ENCODE data around the gene OR1D5.
"Not testable (repeated sequence)": the region's sequence is repeated elsewhere in the genome, so short reads cannot be mapped to it uniquely, and the experiment has no call there.

OR1D5 gene

GRCh38 chr17:3063507-3063906, at the start of gene OR1D5:
Gene OR1D5 (minus strand): TSS chr17:3063607. CDS start chr17:3063607, 0 bp downstream.
- DNase-seq; intact Hi-C loops (cut with DNase I): not testable (repeated sequence)

- intact Hi-C loops (cut with DNase I) = no loop called here
- no peak for DNase-seq
Observed at GRCh38 chr17:3104322-3104721, 40.9 kb upstream of the OR1D5 start, which contains the start of gene OR1D2. Gene OR1D2 (minus strand): TSS chr17:3104422. CDS start chr17:3092996, 11,426 bp downstream.

- DNase-seq = peak in 1 of 42 donors; percentile 2
- intact Hi-C loops (cut with DNase I) = not testable (repeated sequence)
Observed at GRCh38 chr17:3073850-3074249, 10.4 kb upstream of the OR1D5 start.

- intact Hi-C loops (cut with DNase I) = not testable (repeated sequence)
- DNase-seq = peak in 7 of 42 donors; percentile 4 to 19 (median 7)
Observed at GRCh38 chr17:3065192-3065591, 1.8 kb upstream of the OR1D5 start.

- DNase-seq; intact Hi-C loops (cut with DNase I): not testable (repeated sequence)
Observed at GRCh38 chr17:3062824-3063377, 506 bp downstream of the OR1D5 start.

- intact Hi-C loops (cut with DNase I); DNase-seq: not testable (repeated sequence)
Observed at GRCh38 chr17:3054868-3055267, 8.5 kb downstream of the OR1D5 start.

- peak in 2 of 42 donors; percentile 30 to 32 for DNase-seq
- intact Hi-C loops (cut with DNase I) = loop anchor here (10.0 kb wide), 1 partner anchor 615 kb away; the partner anchor contains the start of genes EMC6 and TAX1BP3
Observed at GRCh38 chr17:3049705-3050295, 13.6 kb downstream of the OR1D5 start.

GRCh38 chr17:3048727-3049471, 14.5 kb downstream of the OR1D5 start:
- intact Hi-C loops (cut with DNase I) = loop anchor here (10.0 kb wide), 1 partner anchor 616 kb away; the partner anchor contains the start of genes EMC6 and TAX1BP3

GRCh38 chr17:3046753-3047152, 16.7 kb downstream of the OR1D5 start:
- peak in 1 of 42 donors; percentile 4 for DNase-seq
- intact Hi-C loops (cut with DNase I) = loop anchor here (10.0 kb wide), 1 partner anchor 618 kb away; the partner anchor contains the start of genes EMC6 and TAX1BP3

More at GRCh38 chr17:3048727-3049471, 14.5 kb downstream of the OR1D5 start:
- peak; percentile 95 to 100 (median 99) for DNase-seq

- intact Hi-C loops (cut with DNase I) = loop anchor here (10.0 kb wide), 1 partner anchor 621 kb away; the partner anchor contains the start of genes EMC6 and TAX1BP3
- DNase-seq = peak in 2 of 42 donors; percentile 7 to 17
Observed at GRCh38 chr17:3043737-3044365, 19.6 kb downstream of the OR1D5 start.

- intact Hi-C loops (cut with DNase I) = loop anchor here (10.0 kb wide), 1 partner anchor 624 kb away; the partner anchor contains the start of genes EMC6 and TAX1BP3
- peak in 2 of 42 donors; percentile 8 to 28 for DNase-seq
Observed at GRCh38 chr17:3040882-3041281, 22.5 kb downstream of the OR1D5 start.

- intact Hi-C loops (cut with DNase I) = loop anchor here (10.0 kb wide), 1 partner anchor 625 kb away; the partner anchor contains the start of genes EMC6 and TAX1BP3
- DNase-seq = peak in 1 of 42 donors; percentile 21
Observed at GRCh38 chr17:3039736-3040135, 23.7 kb downstream of the OR1D5 start.

GRCh38 chr17:3038941-3039340, 24.5 kb downstream of the OR1D5 start:
- intact Hi-C loops (cut with DNase I) = no loop called here
- peak in 4 of 42 donors; percentile 6 to 26 (median 12) for DNase-seq

GRCh38 chr17:3037259-3037658, 26.1 kb downstream of the OR1D5 start:
- intact Hi-C loops (cut with DNase I) = no loop called here
- DNase-seq = peak in 2 of 42 donors; percentile 5 to 25

- DNase-seq = peak in 3 of 42 donors; percentile 8 to 13 (median 12)
- intact Hi-C loops (cut with DNase I) = no loop called here
Observed at GRCh38 chr17:3036800-3037199, 26.6 kb downstream of the OR1D5 start.

GRCh38 chr17:3035968-3036280, 27.5 kb downstream of the OR1D5 start:
- peak in 1 of 42 donors; percentile 9 for DNase-seq
- intact Hi-C loops (cut with DNase I) = no loop called here

GRCh38 chr17:3035256-3035967, 28.0 kb downstream of the OR1D5 start:
- intact Hi-C loops (cut with DNase I) = no loop called here
- peak in 8 of 42 donors; percentile 5 to 32 (median 17) for DNase-seq

GRCh38 chr17:3034578-3034920, 28.9 kb downstream of the OR1D5 start:
- peak in 7 of 42 donors; percentile 5 to 30 (median 16) for DNase-seq
- intact Hi-C loops (cut with DNase I) = no loop called here
